ENCODE results near the gene STX4.

The STX4 gene

DNA sequence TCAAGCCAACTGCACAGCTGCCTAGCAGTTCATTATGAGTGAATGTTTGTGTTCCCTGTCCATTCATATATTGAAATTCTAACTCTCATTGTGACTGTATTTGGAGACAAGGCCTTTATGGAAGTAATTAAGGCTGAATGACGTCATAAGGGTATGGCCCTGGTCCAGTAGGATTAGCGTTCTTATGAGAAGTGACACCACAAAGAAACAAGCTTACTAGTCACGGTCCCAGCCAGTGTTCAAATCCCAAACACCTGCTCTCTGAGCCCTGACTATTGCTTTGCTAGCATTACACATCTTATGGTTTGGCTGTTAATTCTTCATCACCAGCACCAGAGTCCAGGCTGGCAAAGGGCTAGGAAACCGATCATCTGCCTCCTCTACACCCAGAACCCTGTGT lies 38.5 kb downstream of the STX4 start:
- no peak for DNase-seq

DNA sequence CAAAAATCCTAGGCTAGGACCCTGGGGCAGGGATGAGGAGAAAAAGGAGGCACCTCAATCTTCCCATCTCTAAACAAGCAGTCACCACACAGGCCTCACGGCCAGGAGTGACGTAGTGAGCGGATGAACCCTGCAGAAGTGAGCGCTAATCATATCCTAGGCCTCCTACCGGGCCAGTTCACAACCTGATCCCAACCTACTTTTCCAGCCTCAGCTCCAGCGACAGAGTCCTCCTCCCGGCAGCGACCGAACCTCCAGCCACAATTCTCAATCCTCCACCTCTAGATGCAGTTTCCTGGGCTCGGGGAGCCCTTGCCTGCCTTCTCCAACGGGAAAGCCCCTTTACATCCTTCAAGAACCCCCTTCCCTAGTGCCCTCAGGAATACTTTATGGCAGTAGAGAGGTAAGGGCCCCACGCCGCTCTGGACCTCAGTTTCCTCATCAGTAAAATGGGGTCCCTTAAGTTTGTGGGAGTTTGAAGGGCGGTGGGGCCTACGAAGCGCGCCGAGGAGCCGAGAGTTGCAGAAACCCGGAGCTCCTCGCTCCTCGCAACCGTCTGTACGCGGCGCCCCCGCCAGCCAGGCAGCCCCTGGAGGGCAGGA lies 39.3 kb downstream of the STX4 start:
- DNase-seq: peak; percentile 20

DNA sequence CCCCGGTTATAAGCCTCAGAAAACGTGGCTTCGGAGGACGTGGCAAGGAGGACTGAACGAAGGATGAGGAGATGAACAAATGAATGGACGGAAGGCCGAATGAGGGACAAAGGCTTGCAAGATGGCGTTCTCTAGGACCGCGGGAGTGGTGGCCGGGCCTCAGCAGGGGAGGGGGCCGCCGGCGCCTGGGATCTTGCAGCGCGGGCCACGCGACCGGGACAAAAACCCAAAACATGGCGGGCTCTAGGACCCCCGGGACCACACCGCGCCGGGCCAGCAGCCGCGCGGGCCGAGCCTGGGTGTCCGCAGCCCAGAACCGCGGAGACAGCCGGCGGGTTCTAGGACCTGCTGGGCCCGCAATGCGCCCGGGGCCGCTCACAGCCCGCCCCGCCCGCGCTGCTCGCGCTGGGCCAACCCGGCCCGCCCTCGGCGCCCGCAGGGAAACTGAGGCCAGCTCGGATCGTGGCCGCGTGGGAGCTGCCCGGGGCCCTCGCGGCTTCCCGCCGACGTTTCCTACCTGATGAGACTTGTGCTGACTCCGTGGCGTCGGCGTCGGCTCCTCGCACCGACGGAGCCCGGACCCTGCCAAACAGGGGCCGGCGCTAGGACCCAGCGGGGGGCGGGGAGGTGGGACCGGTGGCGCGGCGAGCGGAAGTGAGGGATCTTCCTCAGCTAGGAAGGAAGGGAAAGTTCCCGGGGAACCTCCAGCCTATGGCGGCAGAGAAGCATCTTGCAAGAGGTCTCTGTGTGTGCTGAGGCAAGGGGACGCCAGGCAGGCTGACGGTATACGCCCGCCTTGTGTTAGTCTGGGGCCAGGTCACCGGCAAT lies 40.0 kb downstream of the STX4 start:
- peak; percentile 84 for DNase-seq

- DNase-seq: peak; percentile 98
Measured at GRCh38 chr16:31073970-31074813, 40.8 kb downstream of the STX4 start, which contains the start of the genes ZNF646 and ZNF668. Gene ZNF646 (plus strand): TSS chr16:31074422. CDS start chr16:31076325, 1,903 bp downstream. Gene ZNF668 (minus strand): TSS chr16:31074240. CDS start chr16:31064459, 9,781 bp downstream.

DNA sequence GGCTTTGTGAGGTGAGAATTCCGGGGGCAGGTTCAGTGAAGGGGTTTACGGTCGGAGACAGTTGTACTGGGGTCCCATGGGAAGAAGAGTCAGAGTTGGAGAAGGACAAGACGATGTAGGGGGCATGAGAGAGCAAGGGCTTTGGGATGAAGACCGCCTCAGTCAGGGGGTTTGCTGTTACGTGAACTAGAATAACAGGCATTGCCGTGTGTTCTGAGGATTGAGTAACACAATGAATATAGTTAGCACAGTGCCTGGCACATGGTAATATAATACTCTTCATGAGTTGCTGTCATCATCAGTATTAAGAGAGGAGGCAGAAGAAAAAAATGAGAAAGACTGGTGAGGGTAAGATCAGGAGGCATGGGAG lies 41.4 kb downstream of the STX4 start:
- DNase-seq: no peak

DNA sequence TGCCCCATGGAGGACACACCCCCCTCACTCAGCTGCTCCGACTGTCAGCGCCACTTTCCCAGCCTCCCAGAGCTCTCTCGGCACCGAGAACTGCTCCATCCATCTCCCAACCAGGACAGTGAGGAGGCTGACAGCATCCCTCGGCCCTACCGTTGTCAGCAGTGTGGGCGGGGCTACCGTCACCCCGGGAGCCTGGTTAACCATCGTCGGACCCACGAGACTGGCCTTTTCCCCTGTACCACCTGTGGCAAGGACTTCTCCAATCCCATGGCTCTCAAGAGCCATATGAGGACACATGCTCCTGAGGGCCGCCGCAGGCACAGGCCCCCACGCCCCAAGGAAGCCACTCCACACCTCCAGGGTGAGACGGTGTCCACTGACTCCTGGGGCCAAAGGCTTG lies 43.0 kb downstream of the STX4 start:
- no peak for DNase-seq

DNA sequence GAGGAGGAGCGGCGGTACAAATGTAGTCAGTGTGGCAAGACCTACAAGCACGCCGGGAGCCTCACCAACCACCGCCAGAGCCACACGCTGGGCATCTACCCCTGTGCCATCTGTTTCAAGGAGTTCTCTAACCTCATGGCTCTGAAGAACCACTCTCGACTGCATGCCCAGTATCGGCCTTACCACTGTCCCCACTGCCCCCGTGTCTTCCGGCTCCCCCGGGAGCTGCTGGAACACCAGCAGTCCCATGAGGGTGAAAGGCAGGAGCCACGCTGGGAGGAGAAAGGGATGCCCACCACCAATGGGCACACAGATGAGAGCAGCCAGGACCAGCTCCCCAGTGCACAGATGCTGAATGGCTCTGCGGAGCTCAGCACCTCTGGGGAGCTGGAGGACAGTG lies 43.7 kb downstream of the STX4 start:
- no peak for DNase-seq

DNA sequence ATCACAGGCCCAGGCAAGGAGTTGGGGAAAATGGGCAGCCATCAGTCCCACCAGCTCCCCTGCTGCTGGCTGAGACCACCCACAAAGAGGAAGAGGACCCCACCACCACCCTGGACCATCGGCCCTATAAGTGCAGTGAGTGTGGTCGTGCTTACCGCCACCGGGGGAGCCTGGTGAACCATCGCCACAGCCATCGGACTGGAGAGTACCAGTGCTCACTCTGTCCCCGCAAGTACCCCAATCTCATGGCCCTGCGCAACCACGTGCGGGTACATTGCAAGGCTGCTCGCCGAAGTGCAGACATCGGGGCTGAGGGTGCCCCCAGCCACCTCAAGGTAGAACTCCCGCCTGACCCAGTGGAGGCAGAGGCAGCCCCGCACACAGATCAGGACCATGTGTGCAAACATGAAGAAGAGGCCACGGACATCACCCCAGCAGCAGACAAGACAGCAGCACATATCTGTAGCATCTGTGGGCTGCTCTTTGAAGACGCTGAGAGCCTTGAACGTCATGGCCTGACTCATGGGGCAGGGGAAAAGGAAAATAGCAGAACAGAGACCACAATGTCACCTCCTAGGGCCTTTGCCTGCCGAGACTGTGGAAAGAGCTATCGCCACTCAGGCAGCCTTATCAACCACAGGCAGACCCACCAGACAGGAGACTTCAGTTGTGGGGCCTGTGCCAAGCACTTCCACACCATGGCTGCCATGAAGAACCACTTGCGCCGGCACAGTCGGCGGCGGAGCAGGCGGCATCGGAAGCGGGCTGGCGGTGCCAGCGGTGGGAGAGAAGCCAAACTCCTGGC lies 44.4 kb downstream of the STX4 start:
- no peak for DNase-seq

DNA sequence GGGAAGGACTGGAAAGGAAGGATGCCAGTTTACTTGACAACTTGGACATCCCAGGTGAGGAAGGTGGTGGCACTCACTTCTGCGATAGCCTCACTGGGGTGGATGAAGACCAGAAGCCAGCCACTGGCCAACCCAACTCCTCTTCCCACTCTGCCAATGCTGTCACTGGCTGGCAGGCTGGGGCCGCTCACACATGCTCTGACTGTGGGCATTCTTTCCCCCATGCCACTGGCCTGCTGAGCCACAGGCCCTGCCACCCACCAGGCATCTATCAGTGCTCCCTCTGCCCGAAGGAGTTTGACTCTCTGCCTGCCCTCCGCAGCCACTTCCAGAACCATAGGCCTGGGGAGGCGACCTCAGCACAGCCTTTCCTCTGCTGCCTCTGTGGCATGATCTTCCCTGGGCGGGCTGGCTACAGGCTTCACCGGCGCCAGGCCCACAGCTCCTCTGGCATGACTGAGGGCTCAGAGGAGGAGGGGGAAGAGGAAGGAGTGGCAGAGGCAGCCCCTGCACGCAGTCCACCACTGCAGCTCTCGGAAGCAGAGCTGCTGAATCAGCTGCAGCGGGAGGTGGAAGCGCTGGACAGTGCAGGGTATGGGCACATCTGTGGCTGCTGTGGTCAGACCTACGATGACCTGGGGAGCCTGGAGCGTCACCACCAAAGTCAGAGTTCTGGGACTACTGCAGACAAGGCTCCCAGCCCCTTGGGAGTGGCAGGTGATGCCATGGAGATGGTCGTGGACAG lies 45.4 kb downstream of the STX4 start:
- no peak for DNase-seq

DNA sequence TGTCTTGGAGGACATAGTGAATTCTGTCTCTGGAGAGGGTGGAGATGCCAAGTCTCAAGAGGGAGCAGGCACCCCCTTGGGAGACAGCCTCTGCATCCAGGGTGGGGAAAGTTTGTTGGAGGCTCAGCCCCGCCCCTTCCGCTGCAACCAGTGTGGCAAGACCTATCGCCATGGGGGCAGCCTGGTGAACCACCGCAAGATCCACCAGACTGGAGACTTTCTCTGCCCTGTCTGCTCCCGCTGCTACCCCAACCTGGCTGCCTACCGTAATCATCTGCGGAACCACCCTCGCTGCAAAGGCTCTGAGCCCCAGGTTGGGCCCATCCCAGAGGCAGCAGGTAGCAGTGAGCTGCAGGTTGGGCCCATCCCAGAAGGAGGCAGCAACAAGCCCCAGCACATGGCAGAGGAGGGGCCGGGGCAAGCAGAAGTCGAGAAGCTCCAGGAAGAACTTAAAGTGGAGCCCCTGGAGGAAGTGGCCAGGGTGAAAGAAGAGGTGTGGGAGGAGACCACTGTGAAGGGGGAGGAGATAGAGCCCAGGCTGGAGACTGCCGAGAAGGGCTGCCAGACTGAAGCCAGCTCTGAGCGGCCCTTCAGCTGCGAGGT lies 46.1 kb downstream of the STX4 start:
- DNase-seq: no peak

GRCh38 chr16:31080035-31080629 lies 46.8 kb downstream of the STX4 start:
- DNase-seq: no peak

GRCh38 chr16:31080756-31081419 lies 47.5 kb downstream of the STX4 start:
- DNase-seq: no peak

DNA sequence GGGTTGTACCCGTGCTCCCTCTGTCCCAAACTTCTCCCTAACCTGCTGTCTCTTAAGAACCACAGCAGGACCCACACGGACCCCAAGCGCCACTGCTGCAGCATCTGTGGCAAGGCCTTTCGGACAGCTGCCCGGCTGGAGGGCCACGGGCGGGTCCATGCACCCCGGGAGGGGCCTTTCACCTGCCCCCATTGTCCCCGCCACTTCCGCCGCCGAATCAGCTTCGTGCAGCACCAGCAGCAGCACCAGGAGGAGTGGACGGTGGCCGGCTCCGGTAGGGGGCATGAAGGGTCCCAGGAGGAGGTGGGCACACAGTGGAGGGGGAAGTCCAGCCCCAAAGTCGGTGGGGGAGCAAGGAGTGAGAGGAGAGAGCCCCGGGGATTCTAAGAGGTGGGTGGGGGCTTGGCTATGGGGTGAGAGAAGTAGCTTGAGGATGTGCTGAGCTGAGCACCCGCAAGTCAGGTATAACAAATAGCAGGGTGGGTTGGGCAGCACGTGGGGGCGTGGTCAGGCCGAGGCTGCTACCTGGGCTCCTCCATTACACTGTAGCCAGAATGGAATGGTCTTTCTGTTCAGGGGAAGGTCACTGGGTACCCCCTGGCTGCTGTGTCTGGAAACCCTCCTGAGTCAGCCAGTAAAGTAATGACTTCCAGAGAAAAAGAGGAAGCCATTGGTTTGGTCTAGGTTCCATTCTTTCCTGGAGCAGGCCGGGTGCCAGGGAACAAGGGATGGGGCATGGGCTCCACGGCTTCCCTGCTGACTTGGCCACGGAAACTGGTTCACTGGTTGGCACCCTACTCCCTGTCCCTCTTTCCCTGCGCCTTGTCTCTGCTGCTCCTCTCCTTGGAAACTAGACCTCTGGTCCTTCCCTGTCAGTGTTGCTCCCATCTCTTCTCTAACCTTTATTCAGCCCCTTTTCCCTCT lies 48.3 kb downstream of the STX4 start:
- no peak for DNase-seq

GRCh38 chr16:31082368-31083045 lies 49.1 kb downstream of the STX4 start:
- no peak for DNase-seq

- DNase-seq: no peak
Measured at GRCh38 chr16:31083081-31083480, 49.7 kb downstream of the STX4 start.

GRCh38 chr16:31083556-31083955 lies 50.2 kb downstream of the STX4 start:
- DNase-seq: no peak

- no peak for DNase-seq
Measured at GRCh38 chr16:31083981-31084380, 50.6 kb downstream of the STX4 start.

- DNase-seq: no peak
Measured at GRCh38 chr16:31084584-31085302, 51.4 kb downstream of the STX4 start.
